CD4-positive, alpha-beta memory T cell (primary cell): ENCODE data around the gene ZBTB4. TPM values are rescaled to one million over a fixed set of nuclear protein-coding genes. Genes with fewer than 3 reads are reported as not detected.

ENCODE experiments used
- CTCF ChIA-PET: fragments of 350-600 bp; sonication (Branson Sonifier 250); formaldehyde crosslinking; loops from one replicate; lab custom pipeline; 2021; ENCODE audit warnings: inconsistent platforms; ENCODE audit not compliant: partially characterized antibody; lab: Charles Lee
- POLR2A ChIA-PET: fragments of 350-600 bp; sonication (Branson Sonifier 250); formaldehyde crosslinking; loops from one replicate; lab custom pipeline; 2021; ENCODE audit not compliant: partially characterized antibody; lab: Charles Lee
- DNase-seq, 5 donors: peaks; one replicate each; pipeline versions ENCODE4 v3.0.0 to v3.0.0-alpha.2; 2020 to 2022; ENCODE audit warnings: mixed read lengths in 1 of 5
- H3K27ac ChIP-seq: one replicate; pipeline ENCODE4 v1.7.0; 2013; ENCODE audit warnings: low read depth, low read length
- H3K27me3 ChIP-seq: 2 replicates; pipeline ENCODE4 v1.7.0; 2013; ENCODE audit warnings: mild to moderate bottlenecking, low read length, moderate library complexity; ENCODE audit not compliant: insufficient read depth
- H3K36me3 ChIP-seq: 2 replicates; pipeline ENCODE4 v1.7.0; 2013; ENCODE audit warnings: mild to moderate bottlenecking, low read length, moderate library complexity; ENCODE audit not compliant: insufficient read depth
- H3K4me1 ChIP-seq: 2 replicates; pipeline ENCODE4 v1.7.0; 2013; ENCODE audit warnings: mild to moderate bottlenecking, low read length, moderate library complexity; ENCODE audit not compliant: insufficient read depth
- H3K4me3 ChIP-seq, 2 donors: one replicate each; pipeline ENCODE4 v1.7.0; 2013; ENCODE audit warnings: low read length in 2 of 2, mild to moderate bottlenecking in 1 of 2
- H3K9me3 ChIP-seq, 2 donors: one replicate each; pipeline ENCODE4 v1.7.0; 2013; ENCODE audit warnings: low read length in 2 of 2, control low read depth in 1 of 2; ENCODE audit not compliant: control insufficient read depth in 1 of 2
- H3K27ac Mint-ChIP-seq, 7 donors: one replicate each; pipeline ENCODE4 v1.8.0; 2020 to 2021; ENCODE audit warnings: mixed read lengths in 7 of 7, mild to moderate bottlenecking in 6 of 7, inconsistent platforms in 3 of 7, moderate library complexity in 3 of 7
- H3K27me3 Mint-ChIP-seq, 2 donors: one replicate each; pipeline ENCODE4 v1.8.0; 2020 to 2021; ENCODE audit warnings: mixed read lengths in 2 of 2
- H3K36me3 Mint-ChIP-seq, 2 donors: one replicate each; pipeline ENCODE4 v1.8.0; 2020 to 2021; ENCODE audit warnings: mixed read lengths in 2 of 2, inconsistent platforms in 1 of 2, mild to moderate bottlenecking in 1 of 2
- H3K4me1 Mint-ChIP-seq, 4 donors: one replicate each; pipeline ENCODE4 v1.8.0; 2020 to 2021; ENCODE audit warnings: mixed read lengths in 4 of 4, mild to moderate bottlenecking in 1 of 4
- H3K4me3 Mint-ChIP-seq, 8 donors: one replicate each; pipeline ENCODE4 v1.8.0; 2020 to 2021; ENCODE audit warnings: mixed read lengths in 8 of 8, mild to moderate bottlenecking in 7 of 8, moderate library complexity in 6 of 8, inconsistent platforms in 3 of 8
- H3K9me3 Mint-ChIP-seq, 8 donors: one replicate each; pipeline ENCODE4 v1.8.0; 2020 to 2021; ENCODE audit warnings: mixed read lengths in 8 of 8, mild to moderate bottlenecking in 5 of 8, inconsistent platforms in 3 of 8, moderate library complexity in 1 of 8
- intact Hi-C: fragments of 100-400 bp; cut with micrococcal nuclease; formaldehyde crosslinking; loops from one replicate; pipeline ENCODE4 v1.15.1; 2023
- polyA plus RNA-seq, 2 donors: library from polyadenylated mRNA; unstranded; fragments of 300-500 nt; fragmentation: Illumina TruSeq; gene quantifications; one replicate each; pipeline ENCODE4 v1.2.3, GENCODE V29; 2021
- total RNA-seq, 2 experiments: library from RNA; stranded (reverse); gene quantifications; one replicate each; pipeline ENCODE4 v1.2.3, GENCODE V29; 2021

ZBTB4 gene
- total and polyA plus RNA-seq, 4 experiments from 2014 or later = 4.6 to 75.7 (median 48.2) TPM

GRCh38 chr17:7503521-7503920, 24.1 kb upstream of the ZBTB4 start:
- Mint-ChIP-seq H3K4me3 (no peak overlapping the region), H3K27ac (peak overlapping the region in 2 of 7 donors; percentile 42 to 50), H3K27me3 (no peaks in the 10 kb centered on the region), H3K36me3 (peaks cover 50 to 80% of the 10 kb centered on the region in 2 donors), H3K4me1 (peaks cover 0 to 2% (median 0%) of the 10 kb centered on the region in 4 donors), H3K9me3 (peaks cover 0 to 1% (median 0%) of the 10 kb centered on the region in 8 donors)
- H3K27ac ChIP-seq = no peak overlapping the region
- ChIA-PET POLR2A (interaction anchor here (0.9 to 1.3 kb wide), 2 partner anchors 17 to 96 kb away, joined by 3 read pairs; partner anchors contain the start of gene NLGN2), CTCF (interaction anchor here (4.5 kb wide), 1 partner anchor 67 kb away, joined by 22 read pairs; the partner anchor contains the start of gene TMEM102)
- no peak for DNase-seq
- no peaks in the 10 kb centered on the region for H3K9me3 ChIP-seq
- no peak overlapping the region for H3K4me3 ChIP-seq
- intact Hi-C loops = loop anchor here (1.0 kb wide), 1 partner anchor 147 kb away; no protein-coding TSS in a partner anchor
- no peaks in the 10 kb centered on the region for H3K4me1 ChIP-seq
- peaks cover 67% of the 10 kb centered on the region for H3K36me3 ChIP-seq
- H3K27me3 ChIP-seq = no peaks in the 10 kb centered on the region

DNA sequence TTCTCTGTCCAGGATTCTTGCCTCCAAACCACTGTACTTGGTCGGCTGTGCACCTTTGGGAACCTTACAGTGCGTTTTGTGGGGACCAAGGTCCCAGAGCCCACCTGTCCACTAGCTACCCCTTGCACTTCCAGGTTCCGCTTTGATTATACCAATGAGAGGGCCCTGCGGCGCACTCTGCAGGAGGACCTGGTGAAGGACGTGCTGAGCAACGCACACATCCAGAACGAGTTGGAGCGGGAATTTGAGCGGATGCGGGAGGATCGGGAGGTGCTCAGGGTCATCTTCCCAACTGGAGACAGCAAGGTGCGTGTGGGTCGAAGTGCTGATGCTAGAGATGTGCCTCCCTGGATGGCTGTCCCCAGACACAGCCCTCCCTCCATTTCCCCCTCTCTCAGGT, 23.6 kb upstream of the ZBTB4 start:
- CTCF ChIA-PET = interaction anchor here (4.5 kb wide), 1 partner anchor 67 kb away, joined by 22 read pairs; the partner anchor contains the start of gene TMEM102
- Histone ChIP-seq H3K27me3 (no peaks in the 10 kb centered on the region), H3K9me3 (no peaks in the 10 kb centered on the region), H3K4me1 (no peaks in the 10 kb centered on the region), H3K4me3 (no peak overlapping the region), H3K36me3 (peaks cover 72% of the 10 kb centered on the region), H3K27ac (no peak overlapping the region)
- intact Hi-C loops = loop anchor here (1.0 kb wide), 1 partner anchor 147 kb away; no protein-coding TSS in a partner anchor
- no peaks in the 10 kb centered on the region for H3K27me3 Mint-ChIP-seq
- peak overlapping the region in 3 of 7 donors; percentile 46 to 80 (median 50) for H3K27ac Mint-ChIP-seq
- DNase-seq = no peak
- peaks cover 49 to 79% of the 10 kb centered on the region in 2 donors for H3K36me3 Mint-ChIP-seq
- H3K9me3 Mint-ChIP-seq = peaks cover 0 to 1% (median 0%) of the 10 kb centered on the region in 8 donors
- POLR2A ChIA-PET = interaction anchor here (0.7 to 1.4 kb wide), 4 partner anchors 10 to 95 kb away, joined by 3 to 5 read pairs (median 4); partner anchors contain the start of genes NLGN2 and POLR2A
- peaks cover 0 to 2% (median 0%) of the 10 kb centered on the region in 4 donors for H3K4me1 Mint-ChIP-seq
- no peak overlapping the region for H3K4me3 Mint-ChIP-seq

GRCh38 chr17:7502171-7502847, 22.9 kb upstream of the ZBTB4 start:
- H3K4me3 ChIP-seq = no peak overlapping the region
- Mint-ChIP-seq H3K4me3 (no peak overlapping the region), H3K27me3 (no peaks in the 10 kb centered on the region), H3K9me3 (peaks cover 0 to 1% (median 0%) of the 10 kb centered on the region in 8 donors), H3K27ac (peak overlapping the region in 2 of 7 donors; percentile 50 to 57), H3K36me3 (peaks cover 52 to 80% of the 10 kb centered on the region in 2 donors), H3K4me1 (peaks cover 0 to 2% (median 0%) of the 10 kb centered on the region in 4 donors)
- intact Hi-C loops = no loop called here
- CTCF ChIA-PET = interaction anchor here (4.5 kb wide), 1 partner anchor 66 kb away, joined by 22 read pairs; the partner anchor contains the start of gene TMEM102
- H3K4me1 ChIP-seq = no peaks in the 10 kb centered on the region
- H3K27me3 ChIP-seq = no peaks in the 10 kb centered on the region
- H3K36me3 ChIP-seq = peaks cover 79% of the 10 kb centered on the region
- DNase-seq = no peak
- no peak overlapping the region for H3K27ac ChIP-seq
- no peaks in the 10 kb centered on the region for H3K9me3 ChIP-seq
- POLR2A ChIA-PET = interaction anchor here (0.7 to 1.4 kb wide), 4 partner anchors 10 to 95 kb away, joined by 3 to 5 read pairs (median 4); partner anchors contain the start of genes NLGN2 and POLR2A

- Mint-ChIP-seq H3K36me3 (peaks cover 58 to 84% of the 10 kb centered on the region in 2 donors), H3K9me3 (peaks cover 0 to 1% (median 0%) of the 10 kb centered on the region in 8 donors), H3K4me3 (no peak overlapping the region), H3K4me1 (peaks cover 0 to 2% (median under 1%) of the 10 kb centered on the region in 4 donors), H3K27me3 (no peaks in the 10 kb centered on the region), H3K27ac (peak overlapping the region in 1 of 7 donors; percentile 54)
- intact Hi-C loops = no loop called here
- ChIA-PET CTCF (interaction anchor here (4.5 kb wide), 1 partner anchor 66 kb away, joined by 22 read pairs; the partner anchor contains the start of gene TMEM102), POLR2A (interaction anchor here (1.4 kb wide), 1 partner anchor 17 kb away, joined by 5 read pairs; the partner anchor contains the start of gene POLR2A)
- Histone ChIP-seq H3K4me3 (no peak overlapping the region), H3K27ac (no peak overlapping the region), H3K4me1 (no peaks in the 10 kb centered on the region), H3K27me3 (no peaks in the 10 kb centered on the region), H3K9me3 (no peaks in the 10 kb centered on the region), H3K36me3 (peaks cover 85% of the 10 kb centered on the region)
- no peak for DNase-seq
These were observed 22.3 kb upstream of the ZBTB4 start for GRCh38 chr17:7501729-7502128.

GRCh38 chr17:7499161-7499560, 19.7 kb upstream of the ZBTB4 start:
- H3K4me3 Mint-ChIP-seq = peak overlapping the region in 1 of 8 donors; percentile 9
- peaks cover 0 to 1% (median 0%) of the 10 kb centered on the region in 8 donors for H3K9me3 Mint-ChIP-seq
- no peak overlapping the region for H3K27ac ChIP-seq
- peaks cover 81% of the 10 kb centered on the region for H3K36me3 ChIP-seq
- H3K9me3 ChIP-seq = no peaks in the 10 kb centered on the region
- H3K4me1 Mint-ChIP-seq = peaks cover 3 to 9% (median 5%) of the 10 kb centered on the region in 4 donors
- peaks cover 71 to 83% of the 10 kb centered on the region in 2 donors for H3K36me3 Mint-ChIP-seq
- peak overlapping the region in 2 of 7 donors; percentile 4 to 20 for H3K27ac Mint-ChIP-seq
- H3K4me1 ChIP-seq = no peaks in the 10 kb centered on the region
- CTCF ChIA-PET = interaction anchor here (0.7 to 2.3 kb wide), 2 partner anchors 16 to 53 kb away, joined by 4 to 8 read pairs; no protein-coding TSS in a partner anchor
- intact Hi-C loops = no loop called here
- H3K4me3 ChIP-seq = no peak overlapping the region
- DNase-seq = no peak
- no peaks in the 10 kb centered on the region for H3K27me3 Mint-ChIP-seq
- no peaks in the 10 kb centered on the region for H3K27me3 ChIP-seq
- POLR2A ChIA-PET = interaction anchor here (1.2 to 4.9 kb wide), 2 partner anchors 14 to 23 kb away, joined by 4 to 22 read pairs; partner anchors contain the start of gene POLR2A

GRCh38 chr17:7497636-7498035, 18.2 kb upstream of the ZBTB4 start:
- peaks cover 65 to 81% of the 10 kb centered on the region in 2 donors for H3K36me3 Mint-ChIP-seq
- POLR2A ChIA-PET = interaction anchor here (1.2 to 4.9 kb wide), 3 partner anchors 10 to 18 kb away, joined by 3 to 22 read pairs (median 8); partner anchors contain the start of genes POLR2A and ZBTB4
- no peak for DNase-seq
- no peaks in the 10 kb centered on the region for H3K27me3 Mint-ChIP-seq
- H3K4me3 Mint-ChIP-seq = no peak overlapping the region
- Histone ChIP-seq H3K36me3 (peaks cover 76% of the 10 kb centered on the region), H3K27ac (no peak overlapping the region), H3K4me3 (no peak overlapping the region), H3K27me3 (no peaks in the 10 kb centered on the region), H3K4me1 (peaks cover 7% of the 10 kb centered on the region), H3K9me3 (no peaks in the 10 kb centered on the region)
- intact Hi-C loops = no loop called here
- CTCF ChIA-PET = interaction anchor here (1.0 to 2.3 kb wide), 4 partner anchors 9 to 25 kb away, joined by 3 to 8 read pairs (median 4); no protein-coding TSS in a partner anchor
- H3K4me1 Mint-ChIP-seq = peaks cover 15 to 24% (median 20%) of the 10 kb centered on the region in 4 donors
- peak overlapping the region in 1 of 7 donors; percentile 70 for H3K27ac Mint-ChIP-seq
- peaks cover 0 to 5% (median 0%) of the 10 kb centered on the region in 8 donors for H3K9me3 Mint-ChIP-seq
